Measurements from ENCODE around the gene CABP2. TPM values are rescaled to one million over a fixed set of nuclear protein-coding genes. Genes with fewer than 3 reads are reported as not detected.

Gene CABP2
- total and polyA plus RNA-seq, 10 of the 15 experiments (the other 5 are each of a cell fraction or from before 2014, with no cell fraction given), result not detected

- DNase-seq (ENCODE audit: low read depth, low spot score) (no peak), FAIRE-seq (no peak), ATAC-seq (no peak)
- intact Hi-C loops (cut with micrococcal nuclease; ENCODE audit: unreplicated experiment) (loop anchor here (2.0 kb wide), 2 partner anchors 33 to 69 kb away; partner anchors contain the start of genes PPP1CA and PTPRCAP), in situ Hi-C loops (cut with MboI) (no loop called here)
- no TSS peak for BruUV-seq (replicated peaks)
- CTCF ChIA-PET, result interaction anchor here (0.9 to 5.1 kb wide), 10 partner anchors 13 to 120 kb away, joined by 3 to 36 read pairs (median 4); partner anchors contain the start of genes AIP and PPP1CA
- no peaks in the 10 kb centered on the region for H3K27me3 ChIP-seq (replicated peaks in 1 of 2; ENCODE audit: control insufficient read depth in 2 of 2, insufficient read depth in 2 of 2, low read length in 1 of 2)
- H3K4me2 ChIP-seq (ENCODE audit: control insufficient read depth, insufficient read depth), result peak overlapping the region; percentile 51
- H3K9ac ChIP-seq (ENCODE audit: control insufficient read depth, insufficient read depth, low read length), result peak overlapping the region; percentile 57
- TF ChIP-seq, protein P1, sequence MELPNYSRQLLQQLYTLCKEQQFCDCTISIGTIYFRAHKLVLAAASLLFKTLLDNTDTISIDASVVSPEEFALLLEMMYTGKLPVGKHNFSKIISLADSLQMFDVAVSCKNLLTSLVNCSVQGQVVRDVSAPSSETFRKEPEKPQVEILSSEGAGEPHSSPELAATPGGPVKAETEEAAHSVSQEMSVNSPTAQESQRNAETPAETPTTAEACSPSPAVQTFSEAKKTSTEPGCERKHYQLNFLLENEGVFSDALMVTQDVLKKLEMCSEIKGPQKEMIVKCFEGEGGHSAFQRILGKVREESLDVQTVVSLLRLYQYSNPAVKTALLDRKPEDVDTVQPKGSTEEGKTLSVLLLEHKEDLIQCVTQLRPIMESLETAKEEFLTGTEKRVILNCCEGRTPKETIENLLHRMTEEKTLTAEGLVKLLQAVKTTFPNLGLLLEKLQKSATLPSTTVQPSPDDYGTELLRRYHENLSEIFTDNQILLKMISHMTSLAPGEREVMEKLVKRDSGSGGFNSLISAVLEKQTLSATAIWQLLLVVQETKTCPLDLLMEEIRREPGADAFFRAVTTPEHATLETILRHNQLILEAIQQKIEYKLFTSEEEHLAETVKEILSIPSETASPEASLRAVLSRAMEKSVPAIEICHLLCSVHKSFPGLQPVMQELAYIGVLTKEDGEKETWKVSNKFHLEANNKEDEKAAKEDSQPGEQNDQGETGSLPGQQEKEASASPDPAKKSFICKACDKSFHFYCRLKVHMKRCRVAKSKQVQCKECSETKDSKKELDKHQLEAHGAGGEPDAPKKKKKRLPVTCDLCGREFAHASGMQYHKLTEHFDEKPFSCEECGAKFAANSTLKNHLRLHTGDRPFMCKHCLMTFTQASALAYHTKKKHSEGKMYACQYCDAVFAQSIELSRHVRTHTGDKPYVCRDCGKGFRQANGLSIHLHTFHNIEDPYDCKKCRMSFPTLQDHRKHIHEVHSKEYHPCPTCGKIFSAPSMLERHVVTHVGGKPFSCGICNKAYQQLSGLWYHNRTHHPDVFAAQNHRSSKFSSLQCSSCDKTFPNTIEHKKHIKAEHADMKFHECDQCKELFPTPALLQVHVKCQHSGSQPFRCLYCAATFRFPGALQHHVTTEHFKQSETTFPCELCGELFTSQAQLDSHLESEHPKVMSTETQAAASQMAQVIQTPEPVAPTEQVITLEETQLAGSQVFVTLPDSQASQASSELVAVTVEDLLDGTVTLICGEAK (IDR thresholded peaks at IDR 0.05; ENCODE audit: borderline replicate concordance), result peak; percentile 16; the same call in 1 of the 2 replicates
- TF ChIP-seq SREBF1 (IDR thresholded peaks at IDR 0.05; ENCODE audit: low read length) (no peak), NR2C2 (IDR thresholded peaks at IDR 0.05; ENCODE audit: borderline replicate concordance, control insufficient read depth, insufficient read length, low read depth) (no peak), ZNF207 (IDR thresholded peaks at IDR 0.05; ENCODE audit: borderline replicate concordance) (peak; percentile 48; the same call in 1 of the 2 replicates), RB1 (IDR thresholded peaks at IDR 0.05; ENCODE audit: borderline replicate concordance) (0 out of 2 replicates have a peak, but pooled peaks have one; percentile 5)
- TF ChIP-seq, protein P2, sequence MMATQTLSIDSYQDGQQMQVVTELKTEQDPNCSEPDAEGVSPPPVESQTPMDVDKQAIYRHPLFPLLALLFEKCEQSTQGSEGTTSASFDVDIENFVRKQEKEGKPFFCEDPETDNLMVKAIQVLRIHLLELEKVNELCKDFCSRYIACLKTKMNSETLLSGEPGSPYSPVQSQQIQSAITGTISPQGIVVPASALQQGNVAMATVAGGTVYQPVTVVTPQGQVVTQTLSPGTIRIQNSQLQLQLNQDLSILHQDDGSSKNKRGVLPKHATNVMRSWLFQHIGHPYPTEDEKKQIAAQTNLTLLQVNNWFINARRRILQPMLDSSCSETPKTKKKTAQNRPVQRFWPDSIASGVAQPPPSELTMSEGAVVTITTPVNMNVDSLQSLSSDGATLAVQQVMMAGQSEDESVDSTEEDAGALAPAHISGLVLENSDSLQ (IDR thresholded peaks at IDR 0.05), result 0 out of 2 replicates have a peak, but pooled peaks have one; percentile 2
- SMC1A ChIA-PET (ENCODE audit: uncharacterized antibody, unreplicated experiment), result interaction anchor here (0.5 to 5.2 kb wide), 9 partner anchors 9 to 124 kb away, joined by 3 to 46 read pairs (median 10); partner anchors contain the start of genes AIP, PPP1CA, RAD9A and TBC1D10C
- WGBS (ENCODE audit: insufficient coverage, insufficient replicate concordance, low lambda C conversion rate, missing lambda C conversion rate), result 7% methylated on average over 9 of the region's 9 CpGs
- H3K79me2 ChIP-seq (ENCODE audit: control insufficient read depth, insufficient read depth, low read length), result peaks cover 14% of the 10 kb centered on the region
- no peaks in the 10 kb centered on the region for H3K9me3 ChIP-seq (replicated peaks; ENCODE audit: control insufficient read depth, insufficient read depth, low read length)
- no peaks in the 10 kb centered on the region for H3K36me3 ChIP-seq (ENCODE audit: control insufficient read depth in 2 of 2, insufficient read depth in 2 of 2, low read length in 1 of 2)
- peak overlapping the region; percentile 45 for H3K27ac ChIP-seq (ENCODE audit: control insufficient read depth, insufficient read depth)
- POLR2A ChIA-PET, result interaction anchor here (1.0 to 8.1 kb wide), 9 partner anchors 10 to 115 kb away, joined by 3 to 78 read pairs (median 20); partner anchors contain the start of genes AIP, PITPNM1, PPP1CA and PTPRCAP
- peak overlapping the region; percentile 70 for H3K4me3 ChIP-seq
- RAD21 ChIA-PET (ENCODE audit: unreplicated experiment), result interaction anchor here (0.6 to 5.5 kb wide), 9 partner anchors 10 to 124 kb away, joined by 3 to 72 read pairs (median 6); partner anchors contain the start of genes AIP, PPP1CA, PTPRCAP and TBC1D10C
- peaks cover 30% of the 10 kb centered on the region for H3K4me1 ChIP-seq (ENCODE audit: control insufficient read depth, insufficient read depth, low read length)
- no peaks in the 10 kb centered on the region for H4K20me1 ChIP-seq (ENCODE audit: control insufficient read depth, insufficient read depth)
- H2AFZ ChIP-seq (ENCODE audit: control insufficient read depth, low read depth, low read length), result peak overlapping the region; percentile 90
Observed at GRCh38 chr11:67469508-67469811, 53.8 kb downstream of the CABP2 start.

Small RNA genes lying within 50 kb of the gene (microRNA-seq; reads per million reads assigned to microRNA genes)
- 0.75 reads per million for gene MIR6752

Small RNA genes lying within 50 kb of the gene (small RNA-seq; reads per million reads assigned to genes)
- not detected for gene MIR6752

Other genes with a start within 250 kb of the CABP2 start
Only the 7 nearest of the 23 such genes appear.
- gene GPR152, start 70.7 kb downstream of the CABP2 start, total RNA-seq (2014; rRNA removed), result not detected in 2 replicates
- not detected in 2 replicates for gene GPR152, start 70.7 kb downstream of the CABP2 start, total RNA-seq (2014; rRNA removed; fragmentation: Illumina TruSeq; extraction: Trizol)
- not detected in 2 replicates for gene GPR152, start 70.7 kb downstream of the CABP2 start, total RNA-seq (2021)
- gene GPR152, start 70.7 kb downstream of the CABP2 start, polyA plus RNA-seq (2011; rRNA removed), result not detected in 2 replicates
- gene GPR152, start 70.7 kb downstream of the CABP2 start, polyA plus RNA-seq (2014; fragmentation: Illumina TruSeq; extraction: Trizol), result not detected in 2 replicates
- gene GPR152, start 70.7 kb downstream of the CABP2 start, polyA plus RNA-seq (2014; fragmentation: Nextera tagmentation; extraction: Ambion mirVana), result not detected
- not detected in 2 replicates for gene GPR152, start 70.7 kb downstream of the CABP2 start, polyA plus RNA-seq (2014; rRNA removed)
- not detected for gene GPR152, start 70.7 kb downstream of the CABP2 start, polyA plus RNA-seq (2016; fragmentation: Nextera tagmentation; extraction: Ambion mirVana)
- not detected in 2 replicates for gene CABP4, start 68.1 kb downstream of the CABP2 start, total RNA-seq (2014; rRNA removed)
- 0.13 and 0.18 TPM in 2 replicates for gene CABP4, start 68.1 kb downstream of the CABP2 start, total RNA-seq (2014; rRNA removed; fragmentation: Illumina TruSeq; extraction: Trizol)
- gene CABP4, start 68.1 kb downstream of the CABP2 start, total RNA-seq (2021), result 0.41 and 0.69 TPM in 2 replicates
- gene CABP4, start 68.1 kb downstream of the CABP2 start, polyA plus RNA-seq (2011; rRNA removed), result 0.27 and 0.55 TPM in 2 replicates
- 0.04 and 0.44 TPM in 2 replicates for gene CABP4, start 68.1 kb downstream of the CABP2 start, polyA plus RNA-seq (2014; fragmentation: Illumina TruSeq; extraction: Trizol)
- gene CABP4, start 68.1 kb downstream of the CABP2 start, polyA plus RNA-seq (2014; fragmentation: Nextera tagmentation; extraction: Ambion mirVana), result under 1 TPM; 0.05 to 0.06 TPM
- 0.15 and 0.19 TPM in 2 replicates for gene CABP4, start 68.1 kb downstream of the CABP2 start, polyA plus RNA-seq (2014; rRNA removed)
- gene CABP4, start 68.1 kb downstream of the CABP2 start, polyA plus RNA-seq (2016; fragmentation: Nextera tagmentation; extraction: Ambion mirVana), result under 1 TPM in 1 of 2 experiments, not detected in 1; 0.15 TPM
- 20.0 and 30.5 TPM in 2 replicates for gene TMEM134, start 54.2 kb downstream of the CABP2 start, total RNA-seq (2014; rRNA removed)
- 10.6 and 12.0 TPM in 2 replicates for gene TMEM134, start 54.2 kb downstream of the CABP2 start, total RNA-seq (2014; rRNA removed; fragmentation: Illumina TruSeq; extraction: Trizol)
- gene TMEM134, start 54.2 kb downstream of the CABP2 start, total RNA-seq (2021), result 42.5 and 45.0 TPM in 2 replicates
- gene TMEM134, start 54.2 kb downstream of the CABP2 start, polyA plus RNA-seq (2011; rRNA removed), result 10.8 and 25.0 TPM in 2 replicates
- 2.0 and 11.2 TPM in 2 replicates for gene TMEM134, start 54.2 kb downstream of the CABP2 start, polyA plus RNA-seq (2014; fragmentation: Illumina TruSeq; extraction: Trizol)
- gene TMEM134, start 54.2 kb downstream of the CABP2 start, polyA plus RNA-seq (2014; fragmentation: Nextera tagmentation; extraction: Ambion mirVana), result 1 to 10 TPM; 1.6 to 7.0 TPM
- 90.7 and 93.8 TPM in 2 replicates for gene TMEM134, start 54.2 kb downstream of the CABP2 start, polyA plus RNA-seq (2014; rRNA removed)
- 10 to 100 TPM; 58.9 to 64.3 TPM for gene TMEM134, start 54.2 kb downstream of the CABP2 start, polyA plus RNA-seq (2016; fragmentation: Nextera tagmentation; extraction: Ambion mirVana)
- 135 and 139 TPM in 2 replicates for gene AIP, start 40.4 kb downstream of the CABP2 start, total RNA-seq (2014; rRNA removed)
- 67.2 and 67.6 TPM in 2 replicates for gene AIP, start 40.4 kb downstream of the CABP2 start, total RNA-seq (2014; rRNA removed; fragmentation: Illumina TruSeq; extraction: Trizol)
- gene AIP, start 40.4 kb downstream of the CABP2 start, total RNA-seq (2021), result 128 and 129 TPM in 2 replicates
- gene AIP, start 40.4 kb downstream of the CABP2 start, polyA plus RNA-seq (2011; rRNA removed), result 77.2 and 144 TPM in 2 replicates
- 20.7 and 47.5 TPM in 2 replicates for gene AIP, start 40.4 kb downstream of the CABP2 start, polyA plus RNA-seq (2014; fragmentation: Illumina TruSeq; extraction: Trizol)
- gene AIP, start 40.4 kb downstream of the CABP2 start, polyA plus RNA-seq (2014; fragmentation: Nextera tagmentation; extraction: Ambion mirVana), result 10 to 100 TPM; 12.6 to 29.7 TPM
- gene AIP, start 40.4 kb downstream of the CABP2 start, polyA plus RNA-seq (2014; rRNA removed), result 164 and 168 TPM in 2 replicates
- 100 to 1,000 TPM; 103 to 105 TPM for gene AIP, start 40.4 kb downstream of the CABP2 start, polyA plus RNA-seq (2016; fragmentation: Nextera tagmentation; extraction: Ambion mirVana)
- 28.3 and 47.4 TPM in 2 replicates for gene PITPNM1, start 18.1 kb downstream of the CABP2 start, total RNA-seq (2014; rRNA removed)
- 10.5 and 13.7 TPM in 2 replicates for gene PITPNM1, start 18.1 kb downstream of the CABP2 start, total RNA-seq (2014; rRNA removed; fragmentation: Illumina TruSeq; extraction: Trizol)
- 56.8 and 60.9 TPM in 2 replicates for gene PITPNM1, start 18.1 kb downstream of the CABP2 start, total RNA-seq (2021)
- 13.7 and 16.9 TPM in 2 replicates for gene PITPNM1, start 18.1 kb downstream of the CABP2 start, polyA plus RNA-seq (2011; rRNA removed)
- gene PITPNM1, start 18.1 kb downstream of the CABP2 start, polyA plus RNA-seq (2014; fragmentation: Illumina TruSeq; extraction: Trizol), result 5.8 and 16.1 TPM in 2 replicates
- under 1 TPM; 0.11 to 0.49 TPM for gene PITPNM1, start 18.1 kb downstream of the CABP2 start, polyA plus RNA-seq (2014; fragmentation: Nextera tagmentation; extraction: Ambion mirVana)
- 43.7 and 46.0 TPM in 2 replicates for gene PITPNM1, start 18.1 kb downstream of the CABP2 start, polyA plus RNA-seq (2014; rRNA removed)
- gene PITPNM1, start 18.1 kb downstream of the CABP2 start, polyA plus RNA-seq (2016; fragmentation: Nextera tagmentation; extraction: Ambion mirVana), result 10 to 100 TPM; 15.6 to 19.5 TPM
- 36.2 and 45.5 TPM in 2 replicates for gene CDK2AP2, start 15.3 kb downstream of the CABP2 start, total RNA-seq (2014; rRNA removed)
- gene CDK2AP2, start 15.3 kb downstream of the CABP2 start, total RNA-seq (2014; rRNA removed; fragmentation: Illumina TruSeq; extraction: Trizol), result 17.2 and 19.2 TPM in 2 replicates
- 58.8 and 60.7 TPM in 2 replicates for gene CDK2AP2, start 15.3 kb downstream of the CABP2 start, total RNA-seq (2021)
- gene CDK2AP2, start 15.3 kb downstream of the CABP2 start, polyA plus RNA-seq (2011; rRNA removed), result 6.7 and 15.9 TPM in 2 replicates
- gene CDK2AP2, start 15.3 kb downstream of the CABP2 start, polyA plus RNA-seq (2014; fragmentation: Illumina TruSeq; extraction: Trizol), result 5.8 and 36.3 TPM in 2 replicates
- gene CDK2AP2, start 15.3 kb downstream of the CABP2 start, polyA plus RNA-seq (2014; fragmentation: Nextera tagmentation; extraction: Ambion mirVana), result 10 to 100 TPM in 1 of 2 experiments, 1 to 10 TPM in 1; 8.0 to 18.0 TPM
- gene CDK2AP2, start 15.3 kb downstream of the CABP2 start, polyA plus RNA-seq (2014; rRNA removed), result 51.4 and 55.4 TPM in 2 replicates
- gene CDK2AP2, start 15.3 kb downstream of the CABP2 start, polyA plus RNA-seq (2016; fragmentation: Nextera tagmentation; extraction: Ambion mirVana), result 100 to 1,000 TPM; 150 to 177 TPM
- 1,623 and 1,788 TPM in 2 replicates for gene GSTP1, start 60.4 kb upstream of the CABP2 start, total RNA-seq (2014; rRNA removed)
- 587 and 627 TPM in 2 replicates for gene GSTP1, start 60.4 kb upstream of the CABP2 start, total RNA-seq (2014; rRNA removed; fragmentation: Illumina TruSeq; extraction: Trizol)
- 831 and 852 TPM in 2 replicates for gene GSTP1, start 60.4 kb upstream of the CABP2 start, total RNA-seq (2021)
- gene GSTP1, start 60.4 kb upstream of the CABP2 start, polyA plus RNA-seq (2011; rRNA removed), result 511 and 1,079 TPM in 2 replicates
- 158 and 501 TPM in 2 replicates for gene GSTP1, start 60.4 kb upstream of the CABP2 start, polyA plus RNA-seq (2014; fragmentation: Illumina TruSeq; extraction: Trizol)
- gene GSTP1, start 60.4 kb upstream of the CABP2 start, polyA plus RNA-seq (2014; fragmentation: Nextera tagmentation; extraction: Ambion mirVana), result 100 to 1,000 TPM; 469 to 685 TPM
- gene GSTP1, start 60.4 kb upstream of the CABP2 start, polyA plus RNA-seq (2014; rRNA removed), result 1,173 and 1,340 TPM in 2 replicates
- 1,000 to 10,000 TPM; 1,222 to 1,443 TPM for gene GSTP1, start 60.4 kb upstream of the CABP2 start, polyA plus RNA-seq (2016; fragmentation: Nextera tagmentation; extraction: Ambion mirVana)